Gastrocnemius medialis (tissue), 4 donors: Measurements from ENCODE around the gene ARHGAP27. TPM values are rescaled to one million over a fixed set of nuclear protein-coding genes. Genes with fewer than 3 reads are reported as not detected.

ENCODE experiments used
- ATAC-seq, 2 donors: fragments of 150-250 bp; one replicate each; pipeline ENCODE4 v1.9.1; 2016
- DNase-seq, 2 donors: peaks; one replicate each; pipeline ENCODE4 v3.0.0-alpha.2; 2019
- H3K27ac ChIP-seq, 4 donors: fragments of 200-600 bp; sonication (generic); 1 replicate in 1 of 4; 2 replicates in 3 of 4; pipeline ENCODE4 v1.5.1; 2016 to 2018; ENCODE audit warnings: mild to moderate bottlenecking in 2 of 4, moderate library complexity in 1 of 4
- H3K27me3 ChIP-seq, 3 donors: fragments of 200-600 bp; sonication (generic) in 2 of 3; 1 replicate in 1 of 3; 2 replicates in 2 of 3; pipeline versions ENCODE4 v1.5.1 to v1.6.0; 2016 to 2019; ENCODE audit warnings: mild to moderate bottlenecking in 1 of 3, moderate library complexity in 1 of 3
- H3K36me3 ChIP-seq, 2 donors: fragments of 200-600 bp; sonication (generic) in 1 of 2; one replicate each; pipeline ENCODE4 v1.5.1; 2017 to 2018
- H3K4me1 ChIP-seq, 2 donors: fragments of 200-600 bp; sonication (generic) in 1 of 2; one replicate each; pipeline ENCODE4 v1.5.1; 2016 to 2017; ENCODE audit warnings: mild to moderate bottlenecking in 2 of 2
- H3K4me3 ChIP-seq, 4 donors: fragments of 200-600 bp; sonication (generic) in 3 of 4; 1 replicate in 1 of 4; 2 replicates in 3 of 4; pipeline ENCODE4 v1.5.1; 2016 to 2019; ENCODE audit warnings: mild to moderate bottlenecking in 2 of 4
- H3K9me3 ChIP-seq, 3 donors: fragments of 200-600 bp; sonication (generic) in 2 of 3; 1 replicate in 1 of 3; 2 replicates in 2 of 3; pipeline ENCODE4 v1.5.1; 2016 to 2019
- CTCF ChIP-seq, 5 experiments: fragments of 450-650 bp in 3 of 5; fragments of 200-600 bp in 2 of 5; sonication (generic) in 2 of 5; IDR thresholded peaks in 4 of 5; conservative IDR thresholded peaks in 1 of 5; 1 replicate in 4 of 5; 2 replicates in 1 of 5; pipeline ENCODE4 v1.5.1; 2016 to 2019; ENCODE audit warnings: antibody characterized with exemption in 5 of 5, mild to moderate bottlenecking in 3 of 5, moderate library complexity in 3 of 5
- POLR2A ChIP-seq, 2 donors: fragments of 450-650 bp; IDR thresholded peaks; one replicate each; pipeline ENCODE4 v1.6.1; 2017; ENCODE audit warnings: antibody characterized with exemption in 2 of 2, mild to moderate bottlenecking in 2 of 2, moderate library complexity in 2 of 2
- in situ Hi-C, 4 donors: fragments of 200-750 bp; cut with MboI; loops; one replicate each; pipeline versions ENCODE4 v1.15.0 to v1.8.0; 2017; ENCODE audit warnings: low sequenced_read_pairs in 4 of 4
- intact Hi-C: fragments of 100-400 bp; cut with DNase I; formaldehyde crosslinking; loops from one replicate; pipeline ENCODE4 v1.15.1; 2023; ENCODE audit warnings: low total_unique reads
- total RNA-seq, 4 donors: library from RNA; depleted of rRNA; stranded (reverse); fragments of >200 nt; gene quantifications; one replicate each; pipeline versions ENCODE4 v1.1.0 to v1.2.3, GENCODE V29; 2016

ARHGAP27 gene
- total RNA-seq, 4 donors from 2014 or later: 4.2 to 6.0 (median 5.1) TPM

- no peaks in the 10 kb centered on the region for H3K9me3 ChIP-seq
- H3K27ac ChIP-seq: no peak overlapping the region
- DNase-seq: no peak
- no peaks in the 10 kb centered on the region for H3K36me3 ChIP-seq
- no peak for ATAC-seq
- TF ChIP-seq CTCF (IDR thresholded peaks at IDR 0.05 in 4 of 5, conservative IDR thresholded peaks at IDR 0.05 in 1 of 5): no peak
- no peak for TF ChIP-seq POLR2A (IDR thresholded peaks at IDR 0.05)
- peaks cover 0 to 6% of the 10 kb centered on the region in 2 donors for H3K4me1 ChIP-seq
- intact Hi-C loops (loop anchor here (2.0 kb wide), 2 partner anchors 67 to 107 kb away; partner anchors contain the start of gene MAP3K14), in situ Hi-C loops (loop anchor here in 3 of 4 donors (5.0 to 10.0 kb wide), 4 partner anchors 59 to 169 kb away; no protein-coding TSS in a partner anchor)
- H3K4me3 ChIP-seq: no peak overlapping the region
- no peaks in the 10 kb centered on the region for H3K27me3 ChIP-seq
These were observed 48.5 kb downstream of the ARHGAP27 start for GRCh38 chr17:45384047-45384788.

- DNase-seq (no peak), ATAC-seq (no peak)
- intact Hi-C loops (no loop called here), in situ Hi-C loops (loop anchor here in 3 of 4 donors (5.0 to 10.0 kb wide), 4 partner anchors 58 to 168 kb away; no protein-coding TSS in a partner anchor)
- Histone ChIP-seq H3K27ac (no peak overlapping the region), H3K27me3 (no peaks in the 10 kb centered on the region), H3K4me1 (peaks cover 0 to 6% of the 10 kb centered on the region in 2 donors), H3K36me3 (no peaks in the 10 kb centered on the region), H3K9me3 (no peaks in the 10 kb centered on the region), H3K4me3 (no peak overlapping the region)
- TF ChIP-seq CTCF (IDR thresholded peaks at IDR 0.05 in 4 of 5, conservative IDR thresholded peaks at IDR 0.05 in 1 of 5): no peak
- TF ChIP-seq POLR2A (IDR thresholded peaks at IDR 0.05): no peak
These were observed 49.7 kb downstream of the ARHGAP27 start for GRCh38 chr17:45383003-45383402.

GRCh38 chr17:45382226-45382625 is 50.4 kb downstream of the ARHGAP27 start:
- intact Hi-C loops: no loop called here
- H3K4me3 ChIP-seq: no peak overlapping the region
- no peaks in the 10 kb centered on the region for H3K27me3 ChIP-seq
- H3K27ac ChIP-seq: no peak overlapping the region
- no peak for TF ChIP-seq POLR2A (IDR thresholded peaks at IDR 0.05)
- no peak for TF ChIP-seq CTCF (IDR thresholded peaks at IDR 0.05 in 4 of 5, conservative IDR thresholded peaks at IDR 0.05 in 1 of 5)
- no peak for ATAC-seq
- DNase-seq: no peak
- H3K4me1 ChIP-seq: peaks cover 0 to 6% of the 10 kb centered on the region in 2 donors
- H3K36me3 ChIP-seq: no peaks in the 10 kb centered on the region
- no peaks in the 10 kb centered on the region for H3K9me3 ChIP-seq
- in situ Hi-C loops: loop anchor here in 3 of 4 donors (5.0 to 10.0 kb wide), 4 partner anchors 57 to 167 kb away; no protein-coding TSS in a partner anchor

GRCh38 chr17:45380991-45381390 is 51.7 kb downstream of the ARHGAP27 start:
- no peak for DNase-seq

More at GRCh38 chr17:45380991-45381390, 51.7 kb downstream of the ARHGAP27 start:
- in situ Hi-C loops (loop anchor here in 3 of 4 donors (5.0 to 10.0 kb wide), 4 partner anchors 56 to 166 kb away; no protein-coding TSS in a partner anchor), intact Hi-C loops (no loop called here)
- TF ChIP-seq CTCF (IDR thresholded peaks at IDR 0.05 in 4 of 5, conservative IDR thresholded peaks at IDR 0.05 in 1 of 5) (no peak), POLR2A (IDR thresholded peaks at IDR 0.05) (no peak)
- Histone ChIP-seq H3K27ac (no peak overlapping the region), H3K27me3 (no peaks in the 10 kb centered on the region), H3K9me3 (no peaks in the 10 kb centered on the region), H3K4me1 (peaks cover 0 to 6% of the 10 kb centered on the region in 2 donors), H3K36me3 (no peaks in the 10 kb centered on the region), H3K4me3 (no peak overlapping the region)
- no peak for ATAC-seq
